SIG-M5 treated with dmso at 0.1 percent for 504 hours (cell line): ENCODE measurements around the gene MMP26.
"Not testable (repeated sequence)": the region's sequence is repeated elsewhere in the genome, so short reads cannot be mapped to it uniquely, and the experiment has no call there.

Experiments used
- DNase-seq: peaks from one replicate; lab custom pipeline; 2025; ENCODE audit not compliant: unreplicated experiment; lab: John Stamatoyannopoulos, UW

Gene MMP26

DNA sequence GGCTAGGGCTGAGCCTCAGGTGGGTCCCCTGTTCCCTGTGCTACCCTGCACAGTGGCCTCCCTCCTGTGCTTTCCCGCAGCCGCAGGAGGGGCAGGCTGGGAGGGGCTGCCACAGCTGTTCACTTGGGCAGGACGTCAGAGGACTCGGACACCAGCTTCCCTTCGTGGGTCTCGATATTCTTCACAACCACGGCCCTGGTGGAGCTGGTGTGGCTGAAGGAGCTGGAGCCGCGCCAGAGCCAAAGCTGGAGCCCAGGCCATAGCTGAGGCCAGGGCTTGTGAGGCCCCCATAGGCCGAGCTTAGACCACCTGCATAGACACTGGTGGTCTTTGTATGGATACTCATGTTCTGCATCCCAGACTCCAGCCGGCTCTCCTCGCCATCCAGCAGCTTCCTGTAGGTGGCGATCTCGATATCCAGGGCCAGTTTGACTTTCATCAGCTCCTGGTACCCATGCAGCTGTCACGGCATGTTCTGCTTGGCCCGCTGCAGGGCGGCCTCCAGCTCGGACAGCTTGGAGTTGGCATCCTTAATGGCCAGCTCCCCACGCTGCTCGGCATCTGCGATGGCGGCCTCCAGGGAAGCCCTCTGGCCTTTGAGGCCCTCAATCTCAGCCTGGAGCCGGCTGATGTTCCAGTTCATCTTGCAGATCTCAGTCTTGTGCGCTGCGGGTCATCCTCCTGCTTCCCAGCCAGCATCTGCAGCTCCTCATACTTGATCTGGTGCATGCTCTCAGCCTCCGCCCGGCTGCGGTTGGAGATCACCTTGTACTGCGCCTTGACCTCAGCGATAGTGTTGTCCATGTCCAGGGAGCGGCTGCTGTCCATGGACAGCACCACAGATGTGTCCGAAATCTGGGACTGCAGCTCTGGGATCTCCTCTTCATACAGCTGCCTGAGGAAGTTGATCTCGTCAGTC, 18.3 kb downstream of the MMP26 start:
- DNase-seq, result not testable (repeated sequence)

GRCh38 chr11:4727171-4727570, 22.6 kb downstream of the MMP26 start:
- no peak for DNase-seq

GRCh38 chr11:4740735-4741134, 36.2 kb downstream of the MMP26 start:
- no peak for DNase-seq

DNA sequence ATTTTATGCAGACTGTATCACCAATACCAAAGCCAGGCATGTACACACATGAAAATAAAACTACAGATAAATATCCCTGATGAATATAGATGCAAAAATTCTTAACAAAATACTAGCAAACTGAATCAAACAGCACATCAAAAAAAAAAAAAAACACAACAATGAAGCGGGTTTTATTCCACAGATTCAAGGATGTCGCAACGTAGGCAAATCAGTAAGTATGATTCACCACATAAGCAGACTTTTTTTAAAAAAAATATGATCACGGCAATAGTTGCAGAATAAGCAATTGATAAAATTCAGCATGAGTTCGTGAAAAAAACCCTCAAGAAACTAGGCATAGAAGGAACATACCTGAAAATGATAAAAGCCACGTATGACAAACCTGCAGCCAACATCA, 43.9 kb downstream of the MMP26 start:
- DNase-seq, result no peak

DNA sequence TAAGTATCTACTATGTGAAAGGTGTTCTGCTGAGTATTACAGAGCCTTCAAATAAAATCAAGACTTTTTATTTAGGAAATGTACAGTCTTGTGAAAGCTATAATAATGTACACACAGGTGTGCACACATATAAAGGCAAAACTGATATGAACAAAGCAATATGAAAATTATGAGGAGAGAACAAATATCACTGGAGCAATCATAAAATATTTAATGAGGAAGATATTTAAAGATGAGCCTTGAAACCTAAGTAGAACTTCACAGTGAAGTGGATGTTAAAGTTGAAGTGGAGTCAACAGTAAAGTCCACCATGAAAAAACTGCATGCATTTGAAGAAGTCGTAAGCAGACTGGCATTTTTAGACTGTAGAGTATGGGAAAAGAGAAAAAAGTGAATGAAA, 46.6 kb downstream of the MMP26 start:
- no peak for DNase-seq
